Measurements from ENCODE around the gene TCERG1L. TPM values are rescaled to one million over a fixed set of nuclear protein-coding genes. Genes with fewer than 3 reads are reported as not detected.

TCERG1L gene
- total RNA-seq, 1 experiment from 2014 or later = not detected

- Histone ChIP-seq H4K20me1 (ENCODE audit: insufficient read depth) (no peaks in the 10 kb centered on the region), H3F3A (ENCODE audit: insufficient read depth, low read depth) (no peaks in the 10 kb centered on the region), H3K79me2 (ENCODE audit: low read depth) (no peaks in the 10 kb centered on the region), H3K36me3 (ENCODE audit: low read depth) (no peaks in the 10 kb centered on the region), H3K27me3 (ENCODE audit: insufficient read depth, low read depth) (0 out of 2 replicates have a peak, but pooled peaks cover 24% of the 10 kb centered on the region), H3K9me2 (ENCODE audit: insufficient read depth) (no peaks in the 10 kb centered on the region), H3K4me2 (no peak overlapping the region), H3K4me3 (no peak overlapping the region), H2AFZ (no peak overlapping the region), H3K27ac (no peak overlapping the region), H3K9me3 (ENCODE audit: insufficient read depth, low read depth) (no peaks in the 10 kb centered on the region), H3K4me1 (replicated peaks; ENCODE audit: insufficient read depth) (no peaks in the 10 kb centered on the region)
- TF ChIP-seq EZH2 (IDR thresholded peaks at IDR 0.05; ENCODE audit: low read depth) = no peak
- no peak for TF ChIP-seq CTCF (conservative IDR thresholded peaks at IDR 0.05)
- BruUV-seq (replicated peaks) = no TSS peak
- CTCF ChIA-PET = no interaction called here
- intact Hi-C loops (cut with micrococcal nuclease; ENCODE audit: unreplicated experiment) = no loop called here
- DNase-seq = no peak
- POLR2A ChIA-PET (ENCODE audit: unreplicated experiment) = no interaction called here
These were observed 251.6 kb downstream of the TCERG1L start for GRCh38 chr10:131059881-131060280.

- intact Hi-C loops (cut with micrococcal nuclease; ENCODE audit: unreplicated experiment) = no loop called here
- Histone ChIP-seq H4K20me1 (ENCODE audit: insufficient read depth) (no peaks in the 10 kb centered on the region), H3K27ac (no peak overlapping the region), H3F3A (ENCODE audit: insufficient read depth, low read depth) (no peaks in the 10 kb centered on the region), H3K36me3 (ENCODE audit: low read depth) (no peaks in the 10 kb centered on the region), H3K4me1 (replicated peaks; ENCODE audit: insufficient read depth) (no peaks in the 10 kb centered on the region), H3K4me3 (no peak overlapping the region), H2AFZ (no peak overlapping the region), H3K79me2 (ENCODE audit: low read depth) (no peaks in the 10 kb centered on the region), H3K4me2 (no peak overlapping the region), H3K27me3 (ENCODE audit: insufficient read depth, low read depth) (0 out of 2 replicates have a peak, but pooled peaks cover 17% of the 10 kb centered on the region), H3K9me3 (ENCODE audit: insufficient read depth, low read depth) (no peaks in the 10 kb centered on the region), H3K9me2 (ENCODE audit: insufficient read depth) (no peaks in the 10 kb centered on the region)
- BruUV-seq (replicated peaks) = no TSS peak
- CTCF ChIA-PET = no interaction called here
- DNase-seq = no peak
- POLR2A ChIA-PET (ENCODE audit: unreplicated experiment) = no interaction called here
- TF ChIP-seq EZH2 (IDR thresholded peaks at IDR 0.05; ENCODE audit: low read depth) (no peak), CTCF (conservative IDR thresholded peaks at IDR 0.05) (no peak)
These were observed 252.7 kb downstream of the TCERG1L start for GRCh38 chr10:131058799-131059198.

GRCh38 chr10:131056781-131057180 lies 254.7 kb downstream of the TCERG1L start:
- intact Hi-C loops (cut with micrococcal nuclease; ENCODE audit: unreplicated experiment) = no loop called here
- H3K27ac ChIP-seq = no peak overlapping the region
- no peaks in the 10 kb centered on the region for H4K20me1 ChIP-seq (ENCODE audit: insufficient read depth)
- H3F3A ChIP-seq (ENCODE audit: insufficient read depth, low read depth) = no peaks in the 10 kb centered on the region
- H2AFZ ChIP-seq = no peak overlapping the region
- no TSS peak for BruUV-seq (replicated peaks)
- ChIA-PET POLR2A (ENCODE audit: unreplicated experiment) (no interaction called here), CTCF (no interaction called here)
- H3K4me2 ChIP-seq = no peak overlapping the region
- no peak for DNase-seq
- no peak overlapping the region for H3K4me3 ChIP-seq
- TF ChIP-seq EZH2 (IDR thresholded peaks at IDR 0.05; ENCODE audit: low read depth) = no peak
- no peaks in the 10 kb centered on the region for H3K4me1 ChIP-seq (replicated peaks; ENCODE audit: insufficient read depth)
- 0 out of 2 replicates have a peak, but pooled peaks cover 17% of the 10 kb centered on the region for H3K27me3 ChIP-seq (ENCODE audit: insufficient read depth, low read depth)
- no peaks in the 10 kb centered on the region for H3K36me3 ChIP-seq (ENCODE audit: low read depth)
- no peaks in the 10 kb centered on the region for H3K9me3 ChIP-seq (ENCODE audit: insufficient read depth, low read depth)
- H3K9me2 ChIP-seq (ENCODE audit: insufficient read depth) = no peaks in the 10 kb centered on the region
- H3K79me2 ChIP-seq (ENCODE audit: low read depth) = no peaks in the 10 kb centered on the region

GRCh38 chr10:131056091-131056579 lies 255.4 kb downstream of the TCERG1L start:
- no peaks in the 10 kb centered on the region for H3K79me2 ChIP-seq (ENCODE audit: low read depth)
- 0 out of 2 replicates have a peak, but pooled peaks cover 17% of the 10 kb centered on the region for H3K27me3 ChIP-seq (ENCODE audit: insufficient read depth, low read depth)
- H4K20me1 ChIP-seq (ENCODE audit: insufficient read depth) = no peaks in the 10 kb centered on the region
- no peak overlapping the region for H2AFZ ChIP-seq
- intact Hi-C loops (cut with micrococcal nuclease; ENCODE audit: unreplicated experiment) = no loop called here
- no peak overlapping the region for H3K4me2 ChIP-seq
- TF ChIP-seq CTCF (conservative IDR thresholded peaks at IDR 0.05) (no peak), EZH2 (IDR thresholded peaks at IDR 0.05; ENCODE audit: low read depth) (no peak)
- BruUV-seq (replicated peaks) = no TSS peak
- H3K9me2 ChIP-seq (ENCODE audit: insufficient read depth) = no peaks in the 10 kb centered on the region
- no peaks in the 10 kb centered on the region for H3F3A ChIP-seq (ENCODE audit: insufficient read depth, low read depth)
- no peak overlapping the region for H3K27ac ChIP-seq
- no peaks in the 10 kb centered on the region for H3K4me1 ChIP-seq (replicated peaks; ENCODE audit: insufficient read depth)
- H3K4me3 ChIP-seq = no peak overlapping the region
- ChIA-PET CTCF (no interaction called here), POLR2A (ENCODE audit: unreplicated experiment) (no interaction called here)
- no peak for DNase-seq
- no peaks in the 10 kb centered on the region for H3K36me3 ChIP-seq (ENCODE audit: low read depth)
- H3K9me3 ChIP-seq (ENCODE audit: insufficient read depth, low read depth) = no peaks in the 10 kb centered on the region

All from PC-9 (cell line).